Smooth muscle cell (in vitro differentiated cells): ENCODE results near the gene GPS1. TPM values are rescaled to one million over a fixed set of nuclear protein-coding genes. Genes with fewer than 3 reads are reported as not detected.

ENCODE experiments used
- DNase-seq: peaks from one replicate; lab custom pipeline; 2025; ENCODE audit not compliant: unreplicated experiment; lab: John Stamatoyannopoulos, UW
- H2AFZ ChIP-seq: fragments of 200-600 bp; sonication (generic); 2 replicates; pipeline ENCODE4 v1.6.0; 2016; ENCODE audit warnings: antibody characterized with exemption, low read depth, mild to moderate bottlenecking
- H3F3A ChIP-seq: fragments of 200-600 bp; sonication (generic); 2 replicates; pipeline ENCODE4 v1.6.0; 2017; ENCODE audit warnings: antibody characterized with exemption, low read depth
- H3K27ac ChIP-seq: fragments of 200-600 bp; sonication (generic); 2 replicates; pipeline ENCODE4 v1.5.1; 2016; ENCODE audit warnings: low read depth, mild to moderate bottlenecking
- H3K27me3 ChIP-seq: fragments of 200-600 bp; sonication (generic); 2 replicates; pipeline ENCODE4 v1.6.1; 2016; ENCODE audit warnings: low read depth, mild to moderate bottlenecking
- H3K36me3 ChIP-seq: fragments of 200-600 bp; sonication (generic); 2 replicates; pipeline ENCODE4 v1.5.1; 2016; ENCODE audit warnings: low read depth
- H3K4me1 ChIP-seq: fragments of 200-600 bp; sonication (generic); 2 replicates; pipeline ENCODE4 v1.5.1; 2016; ENCODE audit warnings: low read depth
- H3K4me2 ChIP-seq: fragments of 200-600 bp; sonication (generic); 2 replicates; pipeline ENCODE4 v1.6.0; 2016; ENCODE audit warnings: mild to moderate bottlenecking
- H3K4me3 ChIP-seq: fragments of 200-600 bp; sonication (generic); 2 replicates; pipeline ENCODE4 v1.5.1; 2016; ENCODE audit warnings: mild to moderate bottlenecking
- H3K79me2 ChIP-seq: fragments of 200-600 bp; sonication (generic); 2 replicates; pipeline ENCODE4 v1.6.0; 2016; ENCODE audit warnings: low read depth, mild to moderate bottlenecking
- H3K9ac ChIP-seq: fragments of 200-600 bp; sonication (generic); 2 replicates; pipeline ENCODE4 v1.6.0; 2016; ENCODE audit warnings: low read depth
- H3K9me3 ChIP-seq: fragments of 200-600 bp; sonication (generic); replicated peaks from 2 replicates; pipeline ENCODE4 v1.5.1; 2016; ENCODE audit warnings: low read depth
- H4K20me1 ChIP-seq: fragments of 200-600 bp; sonication (generic); 2 replicates; pipeline ENCODE4 v1.6.0; 2016; ENCODE audit warnings: low read depth
- WGBS: methylation state at CpG from one replicate; pipeline ENCODE4 v1.1.7; 2016; ENCODE audit warnings: low lambda C conversion rate; 5-methylcytosine and 5-hydroxymethylcytosine counted together
- polyA plus RNA-seq: library from polyadenylated mRNA; unstranded; fragments of >200 nt; fragmentation: Nextera tagmentation; extraction: Ambion mirVana; gene quantifications from 2 replicates; pipeline ENCODE4 v1.2.1, GENCODE V29; 2016
- total RNA-seq: library from RNA; depleted of rRNA; stranded (reverse); fragments of >200 nt; gene quantifications from 2 replicates; pipeline ENCODE4 v1.2.3, GENCODE V29; 2014
- TF ChIP-seq, protein P1 (sequence below): fragments of 200-600 bp; sonication (generic); IDR thresholded peaks from 2 replicates; pipeline ENCODE4 v1.5.1; 2017; ENCODE audit warnings: borderline replicate concordance, mild to moderate bottlenecking, antibody characterized with exemption; ENCODE audit not compliant: insufficient read depth, poor library complexity, severe bottlenecking

Gene GPS1
- total and polyA plus RNA-seq, 2 experiments from 2014 or later: 93.7 to 134 TPM

GRCh38 chr17:82034371-82035011 lies 17.2 kb upstream of the GPS1 start:
- TF ChIP-seq, protein P1, sequence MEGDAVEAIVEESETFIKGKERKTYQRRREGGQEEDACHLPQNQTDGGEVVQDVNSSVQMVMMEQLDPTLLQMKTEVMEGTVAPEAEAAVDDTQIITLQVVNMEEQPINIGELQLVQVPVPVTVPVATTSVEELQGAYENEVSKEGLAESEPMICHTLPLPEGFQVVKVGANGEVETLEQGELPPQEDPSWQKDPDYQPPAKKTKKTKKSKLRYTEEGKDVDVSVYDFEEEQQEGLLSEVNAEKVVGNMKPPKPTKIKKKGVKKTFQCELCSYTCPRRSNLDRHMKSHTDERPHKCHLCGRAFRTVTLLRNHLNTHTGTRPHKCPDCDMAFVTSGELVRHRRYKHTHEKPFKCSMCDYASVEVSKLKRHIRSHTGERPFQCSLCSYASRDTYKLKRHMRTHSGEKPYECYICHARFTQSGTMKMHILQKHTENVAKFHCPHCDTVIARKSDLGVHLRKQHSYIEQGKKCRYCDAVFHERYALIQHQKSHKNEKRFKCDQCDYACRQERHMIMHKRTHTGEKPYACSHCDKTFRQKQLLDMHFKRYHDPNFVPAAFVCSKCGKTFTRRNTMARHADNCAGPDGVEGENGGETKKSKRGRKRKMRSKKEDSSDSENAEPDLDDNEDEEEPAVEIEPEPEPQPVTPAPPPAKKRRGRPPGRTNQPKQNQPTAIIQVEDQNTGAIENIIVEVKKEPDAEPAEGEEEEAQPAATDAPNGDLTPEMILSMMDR: no peak

DNA sequence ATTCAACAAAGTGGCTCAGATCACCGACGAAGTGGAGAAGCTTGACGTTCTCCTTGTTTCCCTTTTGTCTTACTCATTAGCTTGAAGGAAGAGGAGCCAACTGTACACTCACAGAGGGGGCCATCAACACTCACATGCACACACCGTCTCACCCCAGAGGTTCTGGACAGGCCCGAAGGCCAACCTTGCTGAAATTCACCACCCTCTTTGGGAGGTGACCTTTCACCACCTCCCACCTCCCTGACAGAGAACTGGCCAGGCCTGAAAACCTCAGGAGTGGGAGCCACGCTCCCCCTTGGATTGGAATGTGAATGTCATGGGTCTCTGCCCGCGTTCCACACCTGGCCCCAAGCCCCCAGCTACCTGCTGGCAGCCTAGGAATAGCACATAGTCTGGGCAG lies 16.2 kb upstream of the GPS1 start:
- Histone ChIP-seq H3F3A (peaks cover 6% of the 10 kb centered on the region), H4K20me1 (no peaks in the 10 kb centered on the region), H3K27ac (no peak overlapping the region), H2AFZ (no peak overlapping the region), H3K79me2 (no peaks in the 10 kb centered on the region), H3K27me3 (no peaks in the 10 kb centered on the region), H3K9me3 (no peaks in the 10 kb centered on the region), H3K36me3 (no peaks in the 10 kb centered on the region), H3K4me1 (peaks cover 6% of the 10 kb centered on the region), H3K9ac (no peak overlapping the region), H3K4me2 (no peak overlapping the region), H3K4me3 (no peak overlapping the region)
- DNase-seq: no peak
- 86% methylated on average over 8 of the region's 8 CpGs for whole genome bisulfite sequencing
- TF ChIP-seq, protein P1: no peak

More at GRCh38 chr17:82034371-82035011, 17.2 kb upstream of the GPS1 start:
- H3K79me2 ChIP-seq: no peaks in the 10 kb centered on the region
- H3K9ac ChIP-seq: no peak overlapping the region
- no peaks in the 10 kb centered on the region for H3K36me3 ChIP-seq
- H3K4me3 ChIP-seq: no peak overlapping the region
- H3K9me3 ChIP-seq: no peaks in the 10 kb centered on the region
- peaks cover 6% of the 10 kb centered on the region for H3F3A ChIP-seq
- H3K4me1 ChIP-seq: peaks cover 6% of the 10 kb centered on the region
- H3K4me2 ChIP-seq: no peak overlapping the region
- DNase-seq: no peak
- no peaks in the 10 kb centered on the region for H3K27me3 ChIP-seq
- H4K20me1 ChIP-seq: no peaks in the 10 kb centered on the region
- 86% methylated on average over 23 of the region's 23 CpGs for WGBS
- H3K27ac ChIP-seq: no peak overlapping the region
- no peak overlapping the region for H2AFZ ChIP-seq

GRCh38 chr17:82035956-82036633 lies 15.6 kb upstream of the GPS1 start:
- H3K9ac ChIP-seq: no peak overlapping the region
- peak overlapping the region; percentile 94 for H3K4me2 ChIP-seq

More at GRCh38 chr17:82035956-82036633, 15.6 kb upstream of the GPS1 start:
- WGBS: 95% methylated on average over 14 of the region's 20 CpGs
- Histone ChIP-seq H3F3A (peaks cover 6% of the 10 kb centered on the region), H3K27me3 (no peaks in the 10 kb centered on the region), H3K9me3 (no peaks in the 10 kb centered on the region), H3K4me3 (peak overlapping the region; percentile 60), H3K27ac (no peak overlapping the region), H3K4me1 (peaks cover 6% of the 10 kb centered on the region), H3K36me3 (no peaks in the 10 kb centered on the region), H3K79me2 (no peaks in the 10 kb centered on the region), H4K20me1 (no peaks in the 10 kb centered on the region), H2AFZ (no peak overlapping the region)
- no peak for DNase-seq
- TF ChIP-seq, protein P1: no peak
